Measurements from ENCODE around the gene ACTL7B.

DNA sequence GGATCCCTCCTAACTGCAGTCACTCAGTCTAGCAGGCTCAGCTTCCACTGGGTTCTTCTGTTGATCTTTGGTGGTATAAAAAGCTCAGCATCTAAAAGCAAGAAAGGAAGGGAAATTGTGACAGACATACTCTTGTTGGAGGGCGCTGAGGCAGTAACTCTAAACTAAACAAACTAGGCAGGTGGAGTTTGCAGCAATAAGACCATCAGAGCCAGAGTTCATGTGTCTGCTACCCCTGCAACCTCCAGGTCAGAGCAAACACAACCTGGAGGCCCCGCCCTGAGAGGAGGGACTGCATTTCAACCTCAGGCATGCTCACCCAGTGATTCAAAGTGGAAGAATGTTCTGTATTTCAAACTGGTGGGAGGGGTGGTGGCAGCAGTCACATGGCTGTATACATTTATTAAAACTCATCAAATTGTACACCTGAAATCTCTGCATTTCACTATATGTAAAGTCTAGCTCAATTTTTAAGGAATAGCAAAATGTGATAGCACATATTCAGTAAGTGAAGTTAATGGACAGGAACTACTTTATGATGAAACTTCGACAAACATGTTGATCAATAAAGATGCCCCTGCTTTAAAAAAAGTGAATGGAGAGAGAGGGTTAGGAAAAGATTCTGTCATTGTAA is 13.4 kb upstream of the ACTL7B start:
- TF ChIP-seq, protein P1, sequence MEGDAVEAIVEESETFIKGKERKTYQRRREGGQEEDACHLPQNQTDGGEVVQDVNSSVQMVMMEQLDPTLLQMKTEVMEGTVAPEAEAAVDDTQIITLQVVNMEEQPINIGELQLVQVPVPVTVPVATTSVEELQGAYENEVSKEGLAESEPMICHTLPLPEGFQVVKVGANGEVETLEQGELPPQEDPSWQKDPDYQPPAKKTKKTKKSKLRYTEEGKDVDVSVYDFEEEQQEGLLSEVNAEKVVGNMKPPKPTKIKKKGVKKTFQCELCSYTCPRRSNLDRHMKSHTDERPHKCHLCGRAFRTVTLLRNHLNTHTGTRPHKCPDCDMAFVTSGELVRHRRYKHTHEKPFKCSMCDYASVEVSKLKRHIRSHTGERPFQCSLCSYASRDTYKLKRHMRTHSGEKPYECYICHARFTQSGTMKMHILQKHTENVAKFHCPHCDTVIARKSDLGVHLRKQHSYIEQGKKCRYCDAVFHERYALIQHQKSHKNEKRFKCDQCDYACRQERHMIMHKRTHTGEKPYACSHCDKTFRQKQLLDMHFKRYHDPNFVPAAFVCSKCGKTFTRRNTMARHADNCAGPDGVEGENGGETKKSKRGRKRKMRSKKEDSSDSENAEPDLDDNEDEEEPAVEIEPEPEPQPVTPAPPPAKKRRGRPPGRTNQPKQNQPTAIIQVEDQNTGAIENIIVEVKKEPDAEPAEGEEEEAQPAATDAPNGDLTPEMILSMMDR (IDR thresholded peaks at IDR 0.05; ENCODE audit: borderline replicate concordance, extremely low read depth, low read length, poor library complexity, severe bottlenecking), result no peak
- no peak for TF ChIP-seq EZH2 (IDR thresholded peaks at IDR 0.05; ENCODE audit: borderline replicate concordance, low read depth, low read length, severe bottlenecking)
